ENCODE measurements around the gene MYO15B.

The MYO15B gene

DNA sequence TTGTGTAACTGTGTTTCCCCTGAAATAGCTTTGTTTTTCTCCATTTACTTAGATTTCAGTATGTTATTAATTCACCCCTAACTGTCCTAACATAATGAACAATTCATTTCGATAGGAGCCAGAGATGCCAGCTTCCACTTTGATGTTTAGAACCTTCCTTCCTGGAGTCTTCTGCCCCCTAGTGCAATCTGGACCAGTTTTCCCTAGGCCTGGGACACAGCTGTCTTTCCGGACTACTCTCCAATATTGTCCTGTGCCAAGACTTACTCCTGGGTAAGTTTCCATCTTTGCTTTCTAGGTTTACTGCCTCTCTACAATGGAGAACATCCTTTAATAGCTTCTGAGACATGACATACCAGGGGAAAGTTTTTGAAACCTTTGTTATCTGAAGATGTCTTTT lies 66.6 kb downstream of the MYO15B start:
- in situ Hi-C loops (cut with HindIII; ENCODE audit: low sequenced_read_pairs), result no loop called here

DNA sequence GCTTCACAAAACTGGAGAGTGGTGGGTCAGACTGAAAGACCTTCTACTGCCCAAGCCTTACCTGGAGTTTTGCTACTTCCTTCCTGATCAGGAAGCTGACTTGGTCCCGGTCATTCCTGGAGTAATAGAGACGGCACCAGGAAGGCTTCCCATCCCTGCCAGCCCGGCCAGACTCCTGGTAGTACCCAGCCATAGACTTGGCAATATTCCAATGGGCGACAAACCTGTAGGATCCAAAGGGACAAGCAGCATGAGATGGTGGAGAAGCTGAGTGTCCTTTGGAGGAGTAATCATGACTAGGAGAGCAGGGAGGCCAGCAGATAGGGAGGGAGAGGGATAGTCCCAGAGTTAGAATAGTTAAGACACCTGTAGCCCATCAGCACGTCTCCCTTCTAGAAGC lies 70.6 kb downstream of the MYO15B start:
- in situ Hi-C loops (cut with HindIII; ENCODE audit: low sequenced_read_pairs), result no loop called here

DNA sequence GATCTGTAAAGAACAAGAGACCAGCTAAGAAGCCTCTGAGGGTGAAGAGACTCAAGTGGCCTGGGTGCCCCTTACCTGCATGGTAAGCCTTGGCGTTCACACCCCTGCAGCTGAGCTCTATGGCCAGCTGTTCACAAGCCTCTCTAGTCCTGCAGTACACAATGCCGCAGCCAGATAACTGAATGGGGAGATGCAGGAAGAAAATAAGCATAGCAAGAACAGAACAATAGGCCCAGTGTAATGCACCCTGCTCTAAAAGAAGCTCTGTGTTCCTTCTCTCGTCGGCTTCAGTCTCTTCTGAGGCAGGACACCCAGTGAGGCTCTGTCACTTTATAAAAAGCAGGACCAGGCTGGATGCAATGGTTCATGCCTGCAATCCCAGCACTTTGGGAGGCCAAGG lies 73.9 kb downstream of the MYO15B start:
- in situ Hi-C loops (cut with HindIII; ENCODE audit: low sequenced_read_pairs), result no loop called here

DNA sequence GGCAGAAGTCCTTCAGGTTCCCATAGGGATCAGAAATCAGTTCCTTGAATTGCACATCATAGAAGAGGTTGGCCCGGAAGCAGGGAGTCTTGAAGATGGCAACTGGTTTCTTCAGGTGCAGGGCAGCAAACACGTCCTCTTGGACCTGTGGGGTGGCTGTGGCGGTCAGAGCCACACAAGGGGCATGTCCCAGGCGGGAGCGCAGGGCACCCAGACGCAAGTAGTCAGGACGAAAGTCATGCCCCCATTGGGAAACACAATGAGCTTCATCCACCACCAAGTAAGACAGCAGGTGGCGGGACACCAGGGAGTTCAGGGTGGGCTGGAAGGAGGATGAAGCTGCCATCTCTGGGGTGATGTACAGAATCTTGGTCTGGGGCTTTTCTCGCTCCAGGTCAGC lies 74.9 kb downstream of the MYO15B start:
- in situ Hi-C loops (cut with HindIII; ENCODE audit: low sequenced_read_pairs), result no loop called here

DNA sequence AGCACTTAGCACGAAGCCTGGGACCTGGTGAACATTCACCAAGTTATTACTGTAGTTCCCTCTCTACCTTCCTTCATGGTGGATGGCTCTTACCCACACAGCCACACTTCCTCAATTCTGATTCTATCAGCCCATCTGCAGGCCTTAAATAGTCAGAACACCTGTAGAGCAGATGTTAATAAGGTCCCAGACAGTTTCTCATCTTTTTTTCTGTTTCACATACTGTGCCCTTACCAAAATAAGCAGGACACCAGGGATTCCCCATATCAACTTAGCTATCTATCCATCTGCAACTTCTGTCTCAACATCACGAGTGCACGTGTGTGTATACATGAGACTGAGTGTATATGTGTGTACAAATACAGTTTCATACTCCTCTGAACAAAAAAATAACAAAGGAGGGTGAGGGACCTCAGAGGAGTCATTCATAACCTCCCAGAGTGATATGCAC lies 76.5 kb downstream of the MYO15B start:
- in situ Hi-C loops (cut with HindIII; ENCODE audit: low sequenced_read_pairs), result no loop called here

DNA sequence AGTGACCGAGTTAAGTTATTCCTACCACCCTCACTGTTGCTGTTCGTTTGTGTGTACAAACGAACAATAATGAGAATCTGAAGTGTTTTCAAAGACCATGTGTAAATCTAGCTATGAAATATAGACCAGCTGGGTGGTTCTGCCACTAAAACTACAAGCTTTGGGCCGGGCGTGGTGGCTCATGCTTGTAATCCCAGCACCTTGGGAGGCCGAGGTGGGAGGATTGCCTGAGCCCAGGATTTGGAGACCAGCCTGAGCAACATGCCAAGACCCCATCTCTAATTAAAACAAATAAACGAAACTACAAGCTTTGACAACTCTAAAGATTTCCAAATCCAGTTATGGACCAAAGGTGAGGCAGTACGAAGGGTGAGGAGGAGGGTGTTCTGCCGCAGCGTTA lies 78.4 kb downstream of the MYO15B start:
- in situ Hi-C loops (cut with HindIII; ENCODE audit: low sequenced_read_pairs), result no loop called here

DNA sequence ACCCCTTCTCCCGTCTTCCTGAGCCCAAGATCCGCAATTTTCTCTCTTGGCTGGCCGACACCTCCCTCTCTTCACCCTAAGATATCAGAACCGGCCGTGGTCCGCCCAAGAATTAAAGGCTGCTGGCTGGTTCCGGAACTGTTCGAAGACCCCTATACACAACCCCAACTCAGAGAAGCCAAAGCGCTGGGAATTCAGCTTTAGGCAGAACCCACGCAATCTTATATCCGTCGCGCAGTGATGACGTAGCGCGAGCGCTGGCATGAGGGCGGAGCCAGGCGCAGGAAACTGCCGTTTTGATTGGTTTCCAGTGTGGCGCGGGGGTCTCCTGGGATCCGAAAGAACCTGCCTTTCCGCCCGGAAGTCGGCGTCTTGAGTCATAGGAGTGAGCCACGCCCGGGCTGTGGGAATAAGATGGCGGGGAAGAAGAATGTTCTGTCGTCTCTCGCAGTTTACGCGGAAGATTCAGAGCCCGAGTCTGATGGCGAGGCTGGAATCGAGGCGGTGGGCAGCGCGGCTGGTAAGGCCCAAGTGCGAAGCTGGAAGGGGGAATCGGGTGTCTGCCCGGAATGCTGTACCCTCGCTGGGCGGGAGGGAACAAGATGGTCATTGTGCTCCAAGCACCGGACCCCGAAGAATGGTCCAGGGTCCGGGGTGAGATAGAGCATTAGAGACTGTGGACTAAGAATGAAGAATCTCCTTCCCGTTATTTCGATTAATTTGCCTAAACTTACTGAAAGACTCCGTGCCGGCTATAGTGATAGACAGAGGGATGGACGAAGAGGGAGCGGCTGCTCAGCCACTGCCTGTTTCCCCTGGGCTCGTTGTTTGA lies 79.6 kb downstream of the MYO15B start, which contains the start of the genes RECQL5 and SAP30BP:
Gene RECQL5, minus strand, starts transcription at position 196 of the 832 bp plus-strand sequence. CDS start 597 bp downstream, outside the sequence.
Gene SAP30BP, plus strand, starts transcription at position 380 of the 832 bp plus-strand sequence. Its CDS starts 35 bp downstream, at position 415.
- in situ Hi-C loops (cut with HindIII; ENCODE audit: low sequenced_read_pairs), result no loop called here

DNA sequence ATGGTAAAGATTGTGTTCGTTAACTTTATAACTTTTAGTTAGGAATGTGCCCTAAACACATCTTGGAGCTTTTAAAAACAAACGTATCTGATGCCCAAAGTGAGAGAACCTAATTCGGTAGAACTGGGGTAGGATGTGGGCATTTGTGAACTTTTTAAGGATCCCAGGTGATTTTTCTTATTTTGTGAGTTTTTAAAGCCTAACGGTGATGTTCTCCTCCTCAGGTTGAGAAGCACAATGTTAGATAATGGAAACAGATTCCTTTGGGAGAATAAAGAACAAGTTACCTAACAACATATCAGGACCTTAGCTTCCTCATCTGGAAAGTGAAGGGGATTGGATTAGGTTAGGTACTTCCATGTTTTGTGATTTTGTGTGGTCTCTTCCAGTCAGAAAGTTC lies 80.2 kb downstream of the MYO15B start:
- in situ Hi-C loops (cut with HindIII; ENCODE audit: low sequenced_read_pairs), result no loop called here

DNA sequence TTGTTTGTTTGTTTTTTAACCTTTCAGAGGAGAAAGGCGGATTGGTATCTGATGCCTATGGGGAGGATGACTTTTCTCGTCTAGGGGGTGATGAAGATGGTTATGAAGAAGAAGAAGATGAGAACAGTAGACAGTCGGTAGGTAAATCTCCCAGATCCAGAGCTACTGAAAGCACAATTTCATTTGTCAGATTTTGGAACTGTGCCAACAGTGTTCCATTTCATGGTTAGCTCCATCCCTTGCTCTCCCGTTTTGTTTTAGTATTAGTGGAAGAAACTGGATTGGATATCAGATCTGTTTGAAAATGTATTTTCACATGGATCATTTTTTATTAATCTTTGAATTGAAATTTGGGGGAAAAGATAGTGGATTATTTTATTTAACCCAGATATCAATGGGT lies 80.9 kb downstream of the MYO15B start:
- in situ Hi-C loops (cut with HindIII; ENCODE audit: low sequenced_read_pairs), result no loop called here

DNA sequence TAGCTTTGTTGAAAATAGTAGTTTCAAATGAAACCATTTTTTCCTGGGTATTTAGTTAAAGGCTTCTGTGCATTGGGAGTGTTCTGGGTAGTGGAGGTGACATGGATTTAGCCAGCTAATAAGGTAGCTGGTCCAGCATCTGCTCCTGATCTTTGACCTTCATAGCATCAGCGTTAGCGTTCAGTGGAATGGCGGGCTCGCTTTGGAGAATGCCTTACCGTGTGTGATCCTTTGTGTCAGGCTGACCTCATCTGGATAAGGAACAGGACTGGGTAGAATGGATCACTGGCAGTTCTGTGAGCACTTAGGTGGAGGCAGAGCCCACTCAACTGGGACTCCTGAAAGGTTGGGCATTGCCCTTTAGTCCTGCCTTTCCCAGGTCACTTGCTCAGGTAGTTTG lies 83.3 kb downstream of the MYO15B start:
- in situ Hi-C loops (cut with HindIII; ENCODE audit: low sequenced_read_pairs), result loop anchor here (10.0 kb wide), 1 partner anchor 54 kb away; the partner anchor contains the start of gene ITGB4

DNA sequence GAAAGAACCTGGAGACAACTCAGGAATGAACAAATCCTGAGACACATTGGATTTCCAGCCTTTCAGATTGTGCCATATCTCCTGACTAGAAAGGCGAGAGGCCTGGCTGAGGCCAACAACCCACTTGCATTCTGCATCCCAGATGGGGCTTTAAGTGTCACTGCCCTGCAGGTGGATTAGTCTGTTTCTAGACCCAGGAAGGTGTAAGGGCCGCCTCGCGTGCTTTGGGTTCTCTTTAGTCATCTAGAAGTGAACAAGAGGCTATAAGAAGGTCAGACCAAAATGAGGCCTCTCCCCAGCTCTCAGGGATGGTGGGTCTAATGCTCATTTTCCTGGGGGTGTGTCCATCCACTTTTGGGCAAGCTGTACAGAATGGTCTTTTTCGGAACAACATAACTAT lies 84.4 kb downstream of the MYO15B start:
- in situ Hi-C loops (cut with HindIII; ENCODE audit: low sequenced_read_pairs), result loop anchor here (10.0 kb wide), 1 partner anchor 53 kb away; the partner anchor contains the start of gene ITGB4

DNA sequence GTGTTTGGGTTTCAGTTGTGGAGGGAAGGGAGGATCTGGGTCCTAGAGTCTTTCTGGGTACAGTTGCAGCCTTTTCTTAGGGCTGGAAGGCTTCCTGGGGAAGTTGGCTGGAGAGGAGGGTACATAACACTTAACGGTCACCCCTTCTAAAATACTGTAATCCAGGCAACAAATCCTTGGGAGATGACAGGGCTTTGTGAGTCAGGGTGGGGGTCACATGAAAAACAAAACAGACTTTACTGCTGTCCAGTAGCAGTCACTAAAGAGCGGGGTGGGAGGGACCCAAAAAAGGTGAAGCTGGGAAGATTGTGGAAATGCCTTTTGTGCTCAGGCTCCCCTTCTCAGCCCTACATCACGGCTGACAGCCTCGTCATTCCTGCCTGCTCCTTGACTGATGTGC lies 85.9 kb downstream of the MYO15B start:
- in situ Hi-C loops (cut with HindIII; ENCODE audit: low sequenced_read_pairs), result loop anchor here (10.0 kb wide), 1 partner anchor 51 kb away; the partner anchor contains the start of gene ITGB4
